Left lung (tissue), 10 donors: ENCODE data around the gene SH3RF1. TPM values are rescaled to one million over a fixed set of nuclear protein-coding genes. Genes with fewer than 3 reads are reported as not detected.

Source experiments
- ATAC-seq: fragments of 200-7000 bp; cut with Tn5 transposase; one replicate; pipeline ENCODE4 v1.9.1; 2020; ENCODE audit warnings: moderate library complexity
- DNase-seq, 4 donors: peaks; one replicate each; pipeline ENCODE4 v3.0.0-alpha.2; 2013 to 2020
- H3K27ac ChIP-seq, 2 donors: fragments of 200-600 bp; sonication (generic) in 1 of 2; one replicate each; pipeline versions ENCODE4 v1.5.0 to v1.8.0; 2020 to 2021
- H3K27me3 ChIP-seq, 2 donors: fragments of 200-600 bp; sonication (generic) in 1 of 2; one replicate each; pipeline versions ENCODE4 v1.5.0 to v1.8.0; 2020 to 2021
- H3K36me3 ChIP-seq, 2 donors: fragments of 200-600 bp; sonication (generic) in 1 of 2; one replicate each; pipeline versions ENCODE4 v1.5.0 to v1.8.0; 2020 to 2021
- H3K4me1 ChIP-seq, 2 donors: fragments of 200-600 bp; one replicate each; pipeline ENCODE4 v1.8.0; 2021
- H3K4me3 ChIP-seq, 2 donors: fragments of 200-600 bp; sonication (generic) in 1 of 2; one replicate each; pipeline versions ENCODE4 v1.5.0 to v1.8.0; 2020 to 2021; ENCODE audit warnings: mild to moderate bottlenecking in 1 of 2
- H3K9me3 ChIP-seq, 2 donors: fragments of 200-600 bp; sonication (generic) in 1 of 2; one replicate each; pipeline versions ENCODE4 v1.5.0 to v1.8.0; 2020 to 2021
- CTCF ChIP-seq, 2 donors: fragments of 200-600 bp; sonication (generic) in 1 of 2; IDR thresholded peaks; one replicate each; pipeline versions ENCODE4 v1.5.0 to v1.8.0; 2021; ENCODE audit warnings: antibody characterized with exemption in 2 of 2
- intact Hi-C, 2 donors: fragments of 100-400 bp; cut with DNase I; formaldehyde crosslinking; loops; one replicate each; pipeline versions ENCODE4 v1.11.2 to v1.14.2; 2022
- polyA plus RNA-seq, 6 donors: library from polyadenylated mRNA; unstranded; fragments of 120-200 nt; gene quantifications; one replicate each; pipeline ENCODE4 v1.2.1, GENCODE V29; 2013; ENCODE audit not compliant: insufficient read length in 6 of 6
- total RNA-seq, 2 donors: library from RNA; stranded (reverse); fragmentation: NEBNext Ultra II Directional; extraction: Animal tissue kit (Norgen Biotek cat#: 25700); gene quantifications; one replicate each; pipeline ENCODE4 v1.2.1, GENCODE V29; 2021
- donor health status: DM: no; HTN: yes; CAD: no.
- donor health status: DM: no; HTN: no; CAD: no.

Gene SH3RF1
- total and polyA plus RNA-seq, 8 donors: 18.9 to 39.4 (median 20.8) TPM

GRCh38 chr4:169152899-169153298 is 117.9 kb downstream of the SH3RF1 start:
- Histone ChIP-seq H3K27ac (no peak overlapping the region), H3K4me3 (no peak overlapping the region), H3K27me3 (no peaks in the 10 kb centered on the region), H3K36me3 (peaks cover 0 to 15% of the 10 kb centered on the region in 2 donors), H3K4me1 (no peaks in the 10 kb centered on the region), H3K9me3 (no peaks in the 10 kb centered on the region)
- TF ChIP-seq CTCF (IDR thresholded peaks at IDR 0.05): no peak
- no peak for DNase-seq
- ATAC-seq: no peak
- intact Hi-C loops: no loop called here

GRCh38 chr4:169152098-169152497 is 118.7 kb downstream of the SH3RF1 start:
- TF ChIP-seq CTCF (IDR thresholded peaks at IDR 0.05): no peak
- Histone ChIP-seq H3K27me3 (no peaks in the 10 kb centered on the region), H3K4me3 (no peak overlapping the region), H3K36me3 (peaks cover 0 to 15% of the 10 kb centered on the region in 2 donors), H3K9me3 (no peaks in the 10 kb centered on the region), H3K27ac (no peak overlapping the region), H3K4me1 (no peaks in the 10 kb centered on the region)
- DNase-seq: no peak
- peak; percentile 79 for ATAC-seq
- intact Hi-C loops: no loop called here

GRCh38 chr4:169151671-169152070 is 119.1 kb downstream of the SH3RF1 start:
- no peaks in the 10 kb centered on the region for H3K9me3 ChIP-seq
- TF ChIP-seq CTCF (IDR thresholded peaks at IDR 0.05): no peak
- ATAC-seq (no peak), DNase-seq (no peak)
- H3K27ac ChIP-seq: no peak overlapping the region
- no peaks in the 10 kb centered on the region for H3K27me3 ChIP-seq
- H3K4me3 ChIP-seq: no peak overlapping the region
- H3K4me1 ChIP-seq: no peaks in the 10 kb centered on the region
- intact Hi-C loops: no loop called here
- H3K36me3 ChIP-seq: peaks cover 0 to 15% of the 10 kb centered on the region in 2 donors

GRCh38 chr4:169150806-169151205 is 120.0 kb downstream of the SH3RF1 start:
- no peaks in the 10 kb centered on the region for H3K27me3 ChIP-seq
- no peak for ATAC-seq
- peaks cover 0 to 15% of the 10 kb centered on the region in 2 donors for H3K36me3 ChIP-seq
- no peak overlapping the region for H3K27ac ChIP-seq
- intact Hi-C loops: no loop called here
- no peak for DNase-seq
- no peaks in the 10 kb centered on the region for H3K4me1 ChIP-seq
- no peak for TF ChIP-seq CTCF (IDR thresholded peaks at IDR 0.05)
- no peaks in the 10 kb centered on the region for H3K9me3 ChIP-seq
- no peak overlapping the region for H3K4me3 ChIP-seq

GRCh38 chr4:169148885-169149284 is 121.9 kb downstream of the SH3RF1 start:
- Histone ChIP-seq H3K9me3 (no peaks in the 10 kb centered on the region), H3K4me3 (no peak overlapping the region), H3K4me1 (no peaks in the 10 kb centered on the region), H3K27ac (peak overlapping the region in 1 of 2 donors; percentile 38), H3K27me3 (no peaks in the 10 kb centered on the region), H3K36me3 (no peaks in the 10 kb centered on the region)
- ATAC-seq (no peak), DNase-seq (no peak)
- intact Hi-C loops: no loop called here
- no peak for TF ChIP-seq CTCF (IDR thresholded peaks at IDR 0.05)
